GM12872 (cell line): ENCODE measurements around the gene MATN4.

Experiments used
- TF ChIP-seq, protein P1 (sequence below): IDR thresholded peaks from 3 replicates; pipeline ENCODE4 v1.5.1; 2011; ENCODE audit warnings: low read depth, mild to moderate bottlenecking, low read length, moderate library complexity; ENCODE audit not compliant: insufficient read depth

MATN4 gene

DNA sequence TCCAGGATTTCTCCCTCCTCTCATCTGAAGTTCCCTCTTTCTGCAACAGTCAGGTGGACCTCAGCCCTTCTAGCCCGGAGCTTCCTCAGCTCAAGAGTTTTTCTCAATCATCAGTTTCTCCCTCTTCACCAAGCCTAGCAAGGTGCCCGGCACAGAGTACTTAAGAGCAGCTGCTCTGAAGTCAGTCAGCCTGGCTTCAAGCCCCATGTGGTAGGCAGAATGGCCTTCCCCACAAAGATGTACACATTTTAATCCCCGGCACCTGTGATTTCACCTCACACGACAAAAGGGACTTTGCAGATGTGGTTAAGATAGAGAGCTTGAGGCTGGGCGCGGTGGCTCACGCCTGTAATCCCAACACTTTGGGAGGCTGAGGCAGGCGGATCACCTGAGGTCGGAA is 16.6 kb downstream of the MATN4 start:
- TF ChIP-seq, protein P1, sequence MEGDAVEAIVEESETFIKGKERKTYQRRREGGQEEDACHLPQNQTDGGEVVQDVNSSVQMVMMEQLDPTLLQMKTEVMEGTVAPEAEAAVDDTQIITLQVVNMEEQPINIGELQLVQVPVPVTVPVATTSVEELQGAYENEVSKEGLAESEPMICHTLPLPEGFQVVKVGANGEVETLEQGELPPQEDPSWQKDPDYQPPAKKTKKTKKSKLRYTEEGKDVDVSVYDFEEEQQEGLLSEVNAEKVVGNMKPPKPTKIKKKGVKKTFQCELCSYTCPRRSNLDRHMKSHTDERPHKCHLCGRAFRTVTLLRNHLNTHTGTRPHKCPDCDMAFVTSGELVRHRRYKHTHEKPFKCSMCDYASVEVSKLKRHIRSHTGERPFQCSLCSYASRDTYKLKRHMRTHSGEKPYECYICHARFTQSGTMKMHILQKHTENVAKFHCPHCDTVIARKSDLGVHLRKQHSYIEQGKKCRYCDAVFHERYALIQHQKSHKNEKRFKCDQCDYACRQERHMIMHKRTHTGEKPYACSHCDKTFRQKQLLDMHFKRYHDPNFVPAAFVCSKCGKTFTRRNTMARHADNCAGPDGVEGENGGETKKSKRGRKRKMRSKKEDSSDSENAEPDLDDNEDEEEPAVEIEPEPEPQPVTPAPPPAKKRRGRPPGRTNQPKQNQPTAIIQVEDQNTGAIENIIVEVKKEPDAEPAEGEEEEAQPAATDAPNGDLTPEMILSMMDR = no peak

DNA sequence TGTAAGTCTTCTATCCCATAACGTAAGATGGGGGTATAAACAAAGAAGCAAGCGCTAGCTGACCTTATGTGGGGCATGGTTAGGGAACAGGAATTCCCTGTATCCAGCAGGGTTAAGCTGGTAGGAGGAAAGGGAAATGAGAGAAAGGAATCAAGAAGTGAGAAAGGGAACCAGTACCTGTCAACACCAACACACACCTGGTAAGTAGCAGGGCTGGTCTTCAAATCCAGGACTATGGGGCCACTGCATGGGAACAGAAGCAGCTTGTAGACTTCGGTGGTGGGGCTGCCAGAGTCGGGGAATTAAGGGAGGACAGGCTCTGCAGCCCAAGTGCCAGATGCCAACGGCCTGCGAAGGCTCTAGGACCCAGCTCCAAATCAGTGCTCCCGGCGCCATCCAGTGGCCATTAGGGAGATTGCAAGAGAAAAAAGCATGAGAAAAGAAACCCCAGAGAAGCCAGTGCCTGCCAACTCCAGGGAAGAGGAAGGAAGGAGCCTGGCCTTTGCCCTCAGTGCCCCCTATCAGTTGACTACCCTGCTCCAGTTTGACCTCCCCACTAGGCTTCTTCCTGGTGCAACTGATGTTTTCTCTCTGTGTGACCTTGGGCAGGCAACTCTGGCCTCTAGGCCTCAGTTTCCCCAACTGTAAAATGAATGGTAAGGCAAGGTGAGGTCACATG is 17.3 kb downstream of the MATN4 start:
- TF ChIP-seq, protein P1 = peak; percentile 93

DNA sequence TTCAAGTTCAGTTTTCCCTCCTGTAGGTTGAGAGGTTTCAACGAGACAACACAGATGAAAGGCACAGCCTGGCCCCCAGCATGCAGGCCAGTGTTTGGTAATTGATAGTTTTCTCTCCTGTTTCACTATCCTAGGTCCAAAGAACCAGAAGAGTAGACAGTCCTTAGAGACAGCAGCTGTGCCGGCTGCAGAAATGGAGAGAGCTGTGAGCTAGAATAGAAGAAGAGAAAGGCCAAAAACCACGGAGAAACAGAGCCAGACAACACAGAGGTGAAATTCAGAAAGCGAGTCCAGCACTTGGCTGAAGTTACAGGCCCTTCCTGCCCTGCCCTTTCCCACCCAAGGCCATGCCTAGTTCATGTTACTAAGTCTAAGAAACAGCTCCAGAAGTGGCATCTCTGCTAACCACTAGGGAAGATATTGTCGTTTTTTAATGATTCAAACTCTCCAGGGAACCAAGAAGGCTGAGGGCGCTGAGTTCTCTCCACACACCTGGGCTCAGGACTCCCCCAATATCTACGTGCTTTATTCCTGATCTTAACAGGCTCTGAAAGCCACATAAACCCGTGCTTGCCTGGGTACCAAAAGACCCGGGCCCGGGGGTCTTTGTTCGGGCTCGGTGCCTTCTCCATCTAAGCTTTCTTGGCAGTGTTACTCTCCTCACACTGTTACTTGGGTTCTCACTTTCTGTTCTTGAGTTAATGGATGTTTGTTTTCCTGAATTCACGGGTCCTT is 18.0 kb downstream of the MATN4 start:
- TF ChIP-seq, protein P1 = no peak

DNA sequence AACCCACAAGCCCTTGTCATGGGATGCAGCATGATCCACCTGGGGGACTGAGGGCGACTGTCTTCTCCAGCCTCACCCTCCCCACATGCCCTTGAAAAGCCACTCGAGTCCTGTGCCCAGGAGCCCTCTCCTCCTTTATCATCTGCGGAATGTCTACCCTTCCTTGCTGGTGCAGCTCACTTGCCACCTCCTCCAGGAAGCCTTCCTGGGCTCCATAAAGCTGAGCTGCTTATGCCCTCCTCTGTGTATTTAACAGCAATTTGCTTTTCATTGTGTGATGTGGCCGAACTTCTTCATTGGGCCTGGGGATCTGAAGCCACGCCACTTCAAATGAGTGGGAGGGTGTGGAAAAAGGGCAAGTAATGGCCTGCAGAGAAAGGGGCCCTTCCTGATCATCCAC is 19.2 kb downstream of the MATN4 start:
- TF ChIP-seq, protein P1 = no peak

DNA sequence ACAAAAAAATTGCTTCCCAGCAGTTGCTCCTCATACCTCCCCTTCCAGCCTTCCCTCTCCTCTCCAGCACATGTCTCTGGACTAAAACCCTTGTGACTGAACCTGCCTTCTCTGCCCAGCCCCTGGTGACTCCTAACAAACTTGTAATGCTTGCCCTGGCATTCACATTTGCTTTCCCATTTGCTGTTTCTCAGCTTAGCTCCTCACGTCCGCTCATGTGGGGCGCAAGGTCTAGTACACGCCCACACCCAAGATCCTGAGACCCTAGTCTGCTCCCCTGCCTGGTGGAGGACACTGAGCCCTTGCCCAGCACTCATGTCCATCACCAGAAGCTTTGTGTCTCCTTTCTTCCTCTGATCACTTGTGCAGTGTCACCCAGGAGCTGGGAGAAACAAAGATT is 19.7 kb downstream of the MATN4 start:
- TF ChIP-seq, protein P1 = no peak

DNA sequence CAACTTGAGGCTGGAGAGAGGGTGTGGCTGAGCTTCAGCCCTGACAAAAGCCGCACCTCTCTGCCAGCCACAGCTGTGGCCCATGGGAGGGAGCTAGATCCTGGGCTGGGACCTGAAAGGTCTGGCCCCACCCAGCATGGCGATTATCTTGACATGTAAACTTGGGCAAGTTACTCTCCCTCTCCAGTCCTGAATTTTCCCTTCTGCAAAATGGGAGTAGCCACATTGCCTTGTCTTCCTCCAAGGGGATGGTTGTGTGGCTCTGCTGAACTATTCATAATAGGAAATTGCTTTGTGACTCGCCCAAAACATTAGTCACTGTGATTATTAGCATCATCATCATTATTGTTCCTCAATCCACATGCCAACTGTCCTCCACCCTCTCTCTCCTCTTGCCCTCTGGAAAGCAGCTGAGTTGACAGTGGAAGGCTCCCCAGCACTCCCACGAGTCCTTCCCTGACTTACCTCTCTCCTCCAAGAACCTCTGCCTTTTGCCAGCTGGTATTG is 24.5 kb downstream of the MATN4 start:
- TF ChIP-seq, protein P1 = no peak

DNA sequence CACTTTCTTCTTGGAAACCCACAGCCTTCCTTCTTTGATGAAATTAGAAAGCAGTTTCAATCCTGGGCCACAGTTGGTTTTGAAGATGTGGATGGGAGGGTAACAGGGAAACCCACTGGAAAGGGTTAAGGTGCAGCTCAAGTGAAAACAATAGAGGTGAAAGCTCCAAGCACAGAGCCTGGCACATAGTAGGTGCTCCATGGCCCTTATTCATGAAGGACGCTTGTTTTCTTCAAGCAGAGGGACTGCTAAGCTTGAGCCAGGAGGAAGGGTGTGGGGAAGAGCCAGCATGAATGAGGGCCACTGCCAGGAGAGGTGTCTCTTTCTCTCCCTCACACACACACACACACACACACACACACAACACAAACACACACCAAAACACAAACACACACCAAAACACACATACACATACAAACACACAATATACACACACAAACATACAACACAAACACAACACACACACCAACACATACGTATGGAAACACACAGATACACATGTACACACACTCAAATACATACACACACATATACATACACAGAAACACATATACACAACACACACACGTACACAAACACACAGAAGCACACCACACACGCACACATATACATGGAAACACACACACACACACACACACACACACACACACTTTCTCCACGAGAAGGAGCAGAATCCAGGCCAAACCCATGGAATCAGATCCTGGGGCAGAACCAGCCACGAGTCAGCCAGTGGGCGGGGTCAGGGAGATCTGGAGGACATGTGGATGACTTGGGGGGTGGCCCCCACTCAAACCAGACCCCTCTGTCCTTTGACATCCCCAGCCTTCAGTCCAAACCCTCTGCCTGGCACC is 25.2 kb downstream of the MATN4 start:
- TF ChIP-seq, protein P1 = no peak
